G401 (cell line): ENCODE results near the gene UBE2D2. TPM values are rescaled to one million over a fixed set of nuclear protein-coding genes. Genes with fewer than 3 reads are reported as not detected.
"Not testable (repeated sequence)": the region's sequence is repeated elsewhere in the genome, so short reads cannot be mapped to it uniquely, and the experiment has no call there.

Source experiments
- DNase-seq: peaks from one replicate; pipeline ENCODE4 v3.0.0-alpha.2; 2015; ENCODE audit warnings: low spot score
- in situ Hi-C: cut with HindIII; loops from 2 replicates; pipeline ENCODE4 v1.10.0; 2016; ENCODE audit warnings: low sequenced_read_pairs, mixed read lengths
- total RNA-seq: library from RNA; depleted of rRNA; stranded (reverse); fragments of >200 nt; shearing (Covaris generic); gene quantifications from 2 replicates; pipeline ENCODE4 v1.2.3, GENCODE V29; 2014; rRNA removed

The UBE2D2 gene
- total RNA-seq = 134 and 140 TPM in 2 replicates

DNA sequence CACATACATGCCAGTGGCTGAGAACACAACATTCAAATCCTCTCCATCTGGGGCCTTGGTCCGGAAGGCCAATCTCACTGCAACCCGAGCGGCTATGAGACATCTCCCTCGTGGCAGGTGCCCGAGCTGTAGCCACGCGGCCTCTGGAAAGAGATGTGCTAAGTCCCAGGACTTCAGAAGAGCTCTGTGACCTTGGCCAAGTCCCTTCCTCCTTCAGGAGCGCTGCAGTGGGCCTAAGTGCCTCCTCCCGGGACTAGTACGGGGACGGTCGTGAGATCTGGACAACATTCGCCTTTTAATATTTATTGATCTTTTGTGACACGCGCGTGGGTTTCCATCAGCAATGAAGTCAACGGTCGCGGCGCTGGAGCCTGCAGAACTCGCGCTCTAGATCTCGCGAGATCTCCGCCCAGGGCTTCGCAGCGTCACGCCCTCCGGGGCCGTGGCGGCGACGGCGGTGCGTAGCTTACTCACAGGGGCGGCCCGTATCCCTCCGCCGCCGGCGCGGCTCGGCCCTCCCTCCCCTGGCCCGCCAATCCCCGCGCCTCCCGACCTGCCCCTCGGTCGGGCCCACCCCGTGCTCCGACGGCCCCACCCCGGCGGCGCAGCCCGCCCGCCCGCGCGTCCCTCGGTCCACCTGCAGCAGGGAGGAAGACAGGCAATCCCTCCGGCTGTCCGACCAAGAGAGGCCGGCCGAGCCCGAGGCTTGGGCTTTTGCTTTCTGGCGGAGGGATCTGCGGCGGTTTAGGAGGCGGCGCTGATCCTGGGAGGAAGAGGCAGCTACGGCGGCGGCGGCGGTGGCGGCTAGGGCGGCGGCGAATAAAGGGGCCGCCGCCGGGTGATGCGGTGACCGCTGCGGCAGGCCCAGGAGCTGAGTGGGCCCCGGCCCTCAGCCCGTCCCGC is at the start of gene UBE2D2:
Gene UBE2D2 (plus strand): TSS at position 588 of the 903 bp plus-strand sequence. CDS start 453 bp downstream, outside the sequence.
- in situ Hi-C loops = no loop called here
- DNase-seq = peak; percentile 95

DNA sequence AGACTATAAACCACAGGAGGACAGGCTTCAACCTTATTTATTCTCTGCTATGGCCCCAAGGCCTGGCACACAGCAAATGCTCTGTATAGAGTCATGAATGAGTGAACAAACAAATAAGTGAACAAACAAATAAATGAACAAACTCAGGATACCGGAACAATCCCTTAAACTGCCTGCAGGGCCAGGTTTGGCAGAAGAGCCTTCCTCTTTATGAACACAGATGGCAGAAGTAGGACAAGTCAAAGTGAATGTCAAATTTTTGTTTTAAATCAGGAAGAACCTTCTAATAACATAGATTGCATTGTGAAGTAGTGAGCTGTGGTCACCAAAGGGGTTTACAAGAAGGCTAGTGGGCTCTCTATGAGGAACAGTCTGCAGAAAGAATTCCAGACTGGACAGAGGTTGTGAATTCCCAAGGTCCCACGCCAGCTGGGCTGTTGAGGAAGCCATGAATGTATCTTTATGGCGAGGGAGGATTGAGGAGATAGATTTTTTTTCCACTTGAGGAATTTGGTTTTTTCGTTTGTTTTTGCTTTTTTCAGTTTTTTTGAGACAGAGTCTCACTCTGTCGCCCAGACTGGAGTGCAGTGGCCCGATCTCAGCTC is 48.3 kb upstream of the UBE2D2 start:
- in situ Hi-C loops = no loop called here

GRCh38 chr5:139513434-139513833 is 47.7 kb upstream of the UBE2D2 start:
- in situ Hi-C loops = not testable (repeated sequence)
- peak; percentile 91 for DNase-seq

More for the DNA sequence above, 48.3 kb upstream of the UBE2D2 start:
- DNase-seq = peak; percentile 41

GRCh38 chr5:139513852-139514485 is 47.2 kb upstream of the UBE2D2 start:
- in situ Hi-C loops = no loop called here
- no peak for DNase-seq

DNA sequence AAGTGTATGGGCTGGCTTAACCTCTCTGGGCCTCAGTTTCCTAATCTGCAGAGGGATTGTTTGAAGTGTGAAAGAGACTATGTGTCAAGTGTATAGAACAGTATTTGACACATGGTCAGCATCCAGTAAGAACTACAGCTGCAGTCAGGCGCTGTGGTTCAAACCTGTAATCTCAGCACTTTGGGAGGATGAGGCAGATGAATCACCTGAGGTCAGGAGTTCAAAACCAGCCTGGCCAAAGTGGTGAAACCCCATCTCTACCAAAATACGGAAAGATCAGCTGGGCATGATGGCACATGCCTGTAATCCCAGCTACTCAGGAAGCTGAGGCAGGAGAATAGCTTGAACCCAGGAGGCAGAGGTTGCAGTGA is 46.7 kb upstream of the UBE2D2 start:
- in situ Hi-C loops = no loop called here
- DNase-seq = no peak

- peak; percentile 86 for DNase-seq
- in situ Hi-C loops = no loop called here
Observed at GRCh38 chr5:139517683-139518564, 43.2 kb upstream of the UBE2D2 start.

DNA sequence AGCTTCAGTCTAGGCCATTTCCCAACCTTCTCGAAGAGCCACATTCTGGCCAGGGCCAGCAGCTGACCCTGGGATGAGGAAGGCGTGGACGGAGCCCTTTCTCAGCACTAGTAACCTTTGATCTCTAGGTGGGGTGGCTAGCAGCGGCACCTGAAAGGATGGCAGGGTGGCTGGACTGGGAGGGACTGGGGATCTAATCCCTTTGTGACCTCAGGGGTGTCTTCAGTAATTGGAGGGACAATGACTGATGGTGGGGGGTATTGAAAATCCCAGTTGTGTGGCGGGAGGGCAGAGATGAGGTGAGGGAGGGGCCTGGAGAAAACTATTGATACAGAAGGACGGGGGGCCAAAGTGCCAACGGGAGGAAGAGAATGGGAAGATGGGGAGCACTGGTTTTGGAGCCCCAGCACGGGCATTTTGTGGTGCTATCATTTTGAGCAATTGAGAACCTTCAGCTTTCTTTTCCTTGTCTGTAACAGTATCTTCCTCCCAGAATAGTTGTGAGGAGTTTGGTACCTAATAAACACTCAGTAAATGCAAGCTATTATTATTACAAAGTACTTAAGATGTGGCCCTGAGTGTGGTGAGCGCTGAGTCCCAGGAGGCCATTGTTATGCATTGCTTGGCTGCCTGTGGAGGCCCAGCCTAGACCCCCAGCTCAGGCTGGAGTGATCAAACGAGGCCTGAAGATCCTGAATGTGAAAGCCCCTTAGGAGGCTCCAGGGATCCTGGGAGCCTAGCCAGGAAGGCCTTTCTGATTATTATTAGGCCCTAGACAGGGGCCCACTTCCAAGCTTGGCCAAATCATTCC is 37.3 kb upstream of the UBE2D2 start:
- in situ Hi-C loops = no loop called here
- DNase-seq = no peak

DNA sequence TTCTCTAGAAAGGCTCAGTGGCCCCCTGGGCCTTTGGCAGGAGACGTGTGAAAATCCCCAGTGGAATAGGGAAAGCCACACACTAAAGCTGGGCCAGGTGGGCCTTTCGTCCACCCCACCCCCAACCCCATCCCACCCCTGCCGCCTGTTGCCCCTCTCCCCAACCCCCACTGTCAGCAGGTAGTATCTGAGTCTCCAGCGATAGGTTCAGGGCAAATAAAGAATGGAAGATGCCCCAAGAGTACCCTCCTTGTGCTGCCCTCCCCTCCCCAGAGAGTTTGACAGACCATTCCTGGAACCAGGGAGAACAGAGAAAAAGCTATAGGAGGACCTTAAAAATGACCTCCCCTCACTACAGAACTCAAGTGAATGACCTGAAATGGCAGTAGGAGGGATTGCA is 36.7 kb upstream of the UBE2D2 start:
- in situ Hi-C loops = no loop called here
- DNase-seq = no peak

DNA sequence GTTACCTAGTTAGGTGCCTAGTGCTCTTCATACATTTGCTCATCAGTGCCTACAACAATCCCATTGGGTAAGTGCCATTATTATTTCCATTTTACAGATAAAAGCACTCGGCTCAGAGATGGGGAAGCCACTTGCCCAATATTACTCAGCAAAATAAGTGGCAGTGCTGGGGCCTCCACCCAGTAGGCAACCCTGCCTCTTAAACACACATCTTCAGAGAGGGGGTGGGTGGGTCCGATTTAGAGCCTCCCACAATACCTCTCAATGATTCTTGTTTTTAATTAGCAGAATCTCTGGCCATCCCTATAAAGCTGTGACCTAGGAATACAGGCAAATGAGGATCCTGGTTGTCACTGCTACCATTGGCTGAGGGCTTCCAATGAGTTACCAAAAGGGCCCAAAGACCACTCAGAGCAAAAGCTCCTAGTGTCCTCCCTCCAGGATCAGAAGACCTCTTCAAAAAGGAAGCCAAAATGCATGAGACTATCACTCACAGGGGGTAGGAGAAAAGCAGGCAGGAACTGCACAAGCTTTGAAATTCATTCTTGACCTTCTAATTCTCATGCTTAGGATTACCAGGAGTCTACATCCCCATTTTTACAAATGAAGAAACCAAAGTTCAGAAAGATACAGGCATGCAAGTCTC is 36.1 kb upstream of the UBE2D2 start:
- in situ Hi-C loops = no loop called here
- no peak for DNase-seq

GRCh38 chr5:139525586-139526308 is 35.4 kb upstream of the UBE2D2 start:
- DNase-seq, in situ Hi-C loops: not testable (repeated sequence)

DNA sequence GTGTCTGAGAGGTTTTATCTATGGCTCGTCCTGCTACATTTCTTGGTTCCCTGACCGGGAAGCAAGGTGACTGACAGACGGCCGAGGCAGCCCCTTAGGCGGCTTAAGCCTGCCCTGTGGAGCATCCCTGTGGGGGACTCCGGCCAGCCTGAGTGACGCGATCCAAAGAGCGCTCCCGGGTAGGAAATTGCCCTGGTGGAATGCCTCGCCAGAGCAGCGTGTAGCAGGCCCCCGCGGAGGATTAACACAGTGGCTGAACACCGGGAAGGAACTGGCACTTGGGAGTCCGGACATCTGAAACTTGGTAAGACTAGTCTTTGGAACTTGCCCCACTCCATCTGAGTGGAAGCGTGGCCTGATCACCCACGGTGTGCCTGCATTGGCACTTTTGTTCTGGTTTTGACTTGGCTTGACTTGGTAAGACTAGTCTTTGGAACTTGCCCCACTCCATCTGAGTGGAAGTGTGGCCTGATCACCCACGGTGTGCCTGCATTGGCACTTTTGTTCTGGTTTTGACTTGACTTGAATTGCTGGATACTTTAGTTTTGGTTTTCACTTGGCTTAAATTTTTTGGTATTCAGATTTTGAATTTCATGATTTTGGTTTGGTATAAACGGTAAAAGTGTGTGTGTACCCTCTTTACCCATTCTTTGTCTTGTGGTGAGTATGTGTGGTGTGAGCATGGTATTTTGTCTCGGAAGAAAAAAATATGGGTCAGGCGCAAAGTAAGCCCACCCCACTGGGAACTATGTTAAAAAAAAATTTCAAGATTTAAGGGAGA is 34.6 kb upstream of the UBE2D2 start:
- peak; percentile 23 for DNase-seq
- in situ Hi-C loops = not testable (repeated sequence)

DNA sequence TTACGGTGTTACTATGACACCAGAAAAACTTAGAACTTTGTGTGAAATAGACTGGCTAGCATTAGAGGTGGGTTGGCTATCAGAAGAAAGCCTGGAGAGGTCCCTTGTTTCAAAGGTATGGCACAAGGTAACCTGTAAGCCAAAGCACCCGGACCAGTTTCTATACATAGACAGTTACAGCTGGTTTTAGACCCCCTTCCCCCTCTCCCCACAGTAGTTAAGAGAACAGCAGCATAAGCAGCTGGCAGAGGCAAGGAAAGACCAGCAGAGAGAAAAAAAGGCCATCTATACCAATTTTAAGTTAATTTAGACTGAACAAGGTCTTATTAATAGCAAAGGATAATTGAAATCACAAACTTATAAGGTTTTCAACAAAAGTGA is 34.1 kb upstream of the UBE2D2 start:
- in situ Hi-C loops, DNase-seq: not testable (repeated sequence)

DNA sequence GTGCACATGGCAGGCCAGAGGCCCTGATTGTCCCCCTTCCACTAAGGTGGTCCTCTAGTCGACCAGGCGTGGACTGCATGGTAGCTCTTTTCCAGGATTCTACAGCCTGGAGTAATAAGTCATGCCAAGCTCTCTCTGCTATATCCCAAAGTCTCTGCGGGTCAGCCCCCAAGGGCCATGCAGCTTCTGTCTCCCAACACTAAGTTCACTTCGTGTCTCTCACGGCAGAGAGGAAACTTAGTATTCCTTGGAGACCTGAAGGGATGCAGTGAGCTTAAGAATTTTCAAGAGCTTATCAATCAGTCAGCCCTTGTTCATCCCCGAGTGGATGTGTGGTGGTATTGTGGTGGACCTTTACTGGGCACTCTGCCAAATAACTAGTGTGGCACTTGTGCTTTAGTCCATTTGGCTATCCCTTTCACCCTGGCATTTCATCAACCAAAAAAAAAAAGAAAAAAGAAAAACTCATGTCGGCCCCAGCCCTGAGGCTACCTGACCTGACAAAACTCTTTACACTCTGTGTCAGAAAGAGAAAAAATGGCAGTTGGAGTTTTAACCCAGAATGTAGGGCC is 33.2 kb upstream of the UBE2D2 start:
- in situ Hi-C loops = not testable (repeated sequence)

DNA sequence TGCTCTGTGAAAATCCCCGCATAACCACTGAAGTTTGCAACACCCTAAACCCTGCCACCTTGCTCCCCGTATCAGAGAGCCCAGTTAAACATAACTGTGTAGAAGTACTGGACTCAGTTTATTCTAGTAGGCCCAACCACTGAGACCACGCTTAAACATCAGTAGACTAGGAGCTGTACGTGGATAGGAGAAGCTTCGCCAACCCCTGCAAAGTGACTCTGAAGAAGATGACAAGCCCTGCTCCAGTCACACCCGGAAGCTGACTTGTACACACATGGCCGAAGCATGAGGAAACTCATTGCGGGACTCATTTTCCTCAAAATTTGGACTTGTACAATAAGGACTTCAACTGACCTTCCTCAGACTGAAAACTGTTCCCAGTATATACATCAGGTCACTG is 32.4 kb upstream of the UBE2D2 start:
- in situ Hi-C loops, DNase-seq: not testable (repeated sequence)

More for the DNA sequence above, 33.2 kb upstream of the UBE2D2 start:
- DNase-seq = not testable (repeated sequence)

DNA sequence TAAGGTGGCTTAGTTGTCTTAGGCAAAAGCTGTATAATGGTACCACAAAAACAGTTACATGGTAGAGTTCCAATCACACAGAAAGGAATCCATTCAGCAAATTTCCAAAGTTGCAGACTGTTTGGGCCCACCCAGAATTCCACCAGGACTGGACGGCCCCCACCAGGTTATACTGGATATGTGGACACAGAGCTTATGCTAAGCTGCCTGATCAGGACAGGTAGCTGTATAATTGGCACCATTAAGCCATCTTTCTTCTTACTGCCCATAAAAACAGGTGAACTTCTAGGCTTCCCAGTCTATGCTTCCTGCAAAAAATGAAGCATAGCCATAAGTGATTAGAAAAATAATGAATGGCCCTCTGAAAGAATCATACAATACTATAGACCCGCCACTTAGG is 31.1 kb upstream of the UBE2D2 start:
- in situ Hi-C loops, DNase-seq: not testable (repeated sequence)

DNA sequence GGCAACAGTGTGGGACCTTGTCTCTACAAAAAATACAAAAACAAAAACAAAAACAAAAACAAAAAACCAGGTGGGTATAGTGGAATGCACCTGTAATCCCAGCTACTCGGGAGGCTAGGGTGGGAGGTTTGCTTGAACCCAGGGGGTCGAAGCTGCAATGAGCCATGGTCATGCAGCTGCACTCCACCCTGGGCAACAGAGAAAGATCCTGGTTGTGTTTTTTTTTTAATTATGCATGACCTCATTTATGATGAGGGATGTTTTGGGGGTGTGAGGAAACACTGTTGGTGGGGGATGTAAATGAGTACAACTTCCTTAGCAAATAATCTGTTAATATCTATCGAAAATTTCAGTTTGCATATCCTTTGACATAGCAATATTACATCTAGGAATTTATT is 29.4 kb upstream of the UBE2D2 start:
- in situ Hi-C loops = no loop called here
- no peak for DNase-seq
